Peyer's patch (tissue), 4 donors: ENCODE data around the gene FAM50A.

Experiments used
- CTCF ChIP-seq, 6 experiments: fragments of 450-650 bp in 4 of 6; fragments of 200-600 bp in 2 of 6; sonication (generic) in 1 of 6; IDR thresholded peaks; one replicate each; pipeline ENCODE4 v1.5.1; 2017 to 2019; ENCODE audit warnings: antibody characterized with exemption in 6 of 6, mild to moderate bottlenecking in 3 of 6, moderate library complexity in 1 of 6
- POLR2A ChIP-seq, 2 donors: fragments of 450-650 bp; IDR thresholded peaks; one replicate each; pipeline ENCODE4 v1.5.1; 2017; ENCODE audit warnings: antibody characterized with exemption in 2 of 2, mild to moderate bottlenecking in 2 of 2, moderate library complexity in 2 of 2

- TF ChIP-seq CTCF (IDR thresholded peaks at IDR 0.05) (no peak), POLR2A (IDR thresholded peaks at IDR 0.05) (no peak)
Measured at GRCh38 chrX:154466036-154466435, 22.1 kb downstream of the FAM50A start.
